ENCODE results near the gene RNF214. TPM values are rescaled to one million over a fixed set of nuclear protein-coding genes. Genes with fewer than 3 reads are reported as not detected.

RNF214 gene
- total RNA-seq, 2 experiments from 2014 or later, result 12.9 to 15.8 TPM

- no peaks in the 10 kb centered on the region for H3K9me3 Mint-ChIP-seq
- H3K27ac Mint-ChIP-seq, result peak overlapping the region; percentile 78
- POLR2A ChIA-PET, result interaction anchor here (0.6 to 1.7 kb wide), 8 partner anchors 13 to 918 kb away, joined by 3 to 10 read pairs (median 4); partner anchors contain the start of genes PAFAH1B2, SIDT2 and SIK3
- TF ChIP-seq, protein P1, sequence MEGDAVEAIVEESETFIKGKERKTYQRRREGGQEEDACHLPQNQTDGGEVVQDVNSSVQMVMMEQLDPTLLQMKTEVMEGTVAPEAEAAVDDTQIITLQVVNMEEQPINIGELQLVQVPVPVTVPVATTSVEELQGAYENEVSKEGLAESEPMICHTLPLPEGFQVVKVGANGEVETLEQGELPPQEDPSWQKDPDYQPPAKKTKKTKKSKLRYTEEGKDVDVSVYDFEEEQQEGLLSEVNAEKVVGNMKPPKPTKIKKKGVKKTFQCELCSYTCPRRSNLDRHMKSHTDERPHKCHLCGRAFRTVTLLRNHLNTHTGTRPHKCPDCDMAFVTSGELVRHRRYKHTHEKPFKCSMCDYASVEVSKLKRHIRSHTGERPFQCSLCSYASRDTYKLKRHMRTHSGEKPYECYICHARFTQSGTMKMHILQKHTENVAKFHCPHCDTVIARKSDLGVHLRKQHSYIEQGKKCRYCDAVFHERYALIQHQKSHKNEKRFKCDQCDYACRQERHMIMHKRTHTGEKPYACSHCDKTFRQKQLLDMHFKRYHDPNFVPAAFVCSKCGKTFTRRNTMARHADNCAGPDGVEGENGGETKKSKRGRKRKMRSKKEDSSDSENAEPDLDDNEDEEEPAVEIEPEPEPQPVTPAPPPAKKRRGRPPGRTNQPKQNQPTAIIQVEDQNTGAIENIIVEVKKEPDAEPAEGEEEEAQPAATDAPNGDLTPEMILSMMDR (IDR thresholded peaks at IDR 0.05), result peak; percentile 82
- Histone ChIP-seq H3K27ac (ENCODE audit: low read depth in 1 of 2, low read length in 2 of 2) (no peak overlapping the region), H3K4me3 (ENCODE audit: low read length) (no peak overlapping the region), H3K4me1 (ENCODE audit: insufficient read depth, low read length) (peaks cover 50% of the 10 kb centered on the region), H3K9me3 (ENCODE audit: control insufficient read depth in 1 of 2, insufficient read depth in 1 of 2, low read length in 2 of 2) (no peaks in the 10 kb centered on the region), H3K27me3 (ENCODE audit: control insufficient read depth in 1 of 2, insufficient read depth in 2 of 2, low read length in 2 of 2) (no peaks in the 10 kb centered on the region), H3K36me3 (ENCODE audit: insufficient read depth, low read length) (peaks cover 82% of the 10 kb centered on the region)
- ATAC-seq (ENCODE audit: poor library complexity) (peak; percentile 69), DNase-seq (peak in 10 of 14 experiments; percentile 17 to 86 (median 40))
- H3K36me3 Mint-ChIP-seq (ENCODE audit: low read depth), result peaks cover 95% of the 10 kb centered on the region
- peaks cover 48% of the 10 kb centered on the region for H3K4me1 Mint-ChIP-seq (ENCODE audit: low read depth)
- CTCF ChIA-PET, result interaction anchor here (0.7 to 2.8 kb wide), 14 partner anchors 12 to 494 kb away, joined by 3 to 11 read pairs (median 4); partner anchors contain the start of gene APOA5
- H3K4me3 Mint-ChIP-seq, result peak overlapping the region; percentile 62
- no peaks in the 10 kb centered on the region for H3K27me3 Mint-ChIP-seq
- intact Hi-C loops (cut with DNase I, micrococcal nuclease), result loop anchor here (1.0 to 5.0 kb wide), 8 partner anchors 45 to 494 kb away; partner anchors contain the start of gene APOA5 (in 1 of the 2)
Observed at GRCh38 chr11:117226388-117227385, 5.8 kb upstream of the RNF214 start.

DNA sequence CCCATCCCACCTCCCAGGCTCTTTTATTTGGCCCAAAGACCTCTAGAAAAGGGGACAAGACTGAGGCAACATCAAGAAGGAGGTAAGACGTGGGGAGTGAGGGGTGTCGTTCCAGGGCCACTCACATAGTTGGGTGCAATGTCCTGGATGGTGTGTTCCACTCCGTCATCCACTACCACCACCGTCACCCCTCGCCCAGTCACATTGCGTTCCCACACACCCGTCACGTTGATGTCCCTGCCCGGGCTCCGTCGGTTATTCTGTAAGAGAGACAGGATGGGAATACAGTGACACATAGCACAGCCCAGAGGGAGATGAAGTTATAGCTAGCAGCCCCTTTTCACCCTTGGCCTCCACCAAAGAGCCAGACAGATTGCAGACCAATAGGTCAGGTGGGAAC, 4.4 kb upstream of the RNF214 start:
- TF ChIP-seq, protein P1 (IDR thresholded peaks at IDR 0.05), result no peak
- Mint-ChIP-seq H3K9me3 (no peaks in the 10 kb centered on the region), H3K27ac (peak overlapping the region; percentile 76), H3K27me3 (no peaks in the 10 kb centered on the region), H3K36me3 (ENCODE audit: low read depth) (peaks cover 91% of the 10 kb centered on the region), H3K4me3 (peak overlapping the region; percentile 63), H3K4me1 (ENCODE audit: low read depth) (peaks cover 54% of the 10 kb centered on the region)
- no peak for DNase-seq
- ATAC-seq (ENCODE audit: poor library complexity), result no peak
- peaks cover 53% of the 10 kb centered on the region for H3K4me1 ChIP-seq (ENCODE audit: insufficient read depth, low read length)
- H3K4me3 ChIP-seq (ENCODE audit: low read length), result no peak overlapping the region
- H3K27me3 ChIP-seq (ENCODE audit: control insufficient read depth in 1 of 2, insufficient read depth in 2 of 2, low read length in 2 of 2), result no peaks in the 10 kb centered on the region
- ChIA-PET CTCF (interaction anchor here (2.8 kb wide), 1 partner anchor 495 kb away, joined by 11 read pairs; no protein-coding TSS in a partner anchor), POLR2A (interaction anchor here (0.8 kb wide), 1 partner anchor 917 kb away, joined by 3 read pairs; no protein-coding TSS in a partner anchor)
- intact Hi-C loops (cut with DNase I, micrococcal nuclease), result loop anchor here in 1 of 2 experiments (2.0 to 5.0 kb wide), 4 partner anchors 83 to 496 kb away; partner anchors contain the start of gene PAFAH1B2
- peaks cover 70% of the 10 kb centered on the region for H3K36me3 ChIP-seq (ENCODE audit: insufficient read depth, low read length)
- H3K27ac ChIP-seq (ENCODE audit: low read depth in 1 of 2, low read length in 2 of 2), result peak overlapping the region in 1 of 2 donors; percentile 10
- no peaks in the 10 kb centered on the region for H3K9me3 ChIP-seq (ENCODE audit: control insufficient read depth in 1 of 2, insufficient read depth in 1 of 2, low read length in 2 of 2)

DNA sequence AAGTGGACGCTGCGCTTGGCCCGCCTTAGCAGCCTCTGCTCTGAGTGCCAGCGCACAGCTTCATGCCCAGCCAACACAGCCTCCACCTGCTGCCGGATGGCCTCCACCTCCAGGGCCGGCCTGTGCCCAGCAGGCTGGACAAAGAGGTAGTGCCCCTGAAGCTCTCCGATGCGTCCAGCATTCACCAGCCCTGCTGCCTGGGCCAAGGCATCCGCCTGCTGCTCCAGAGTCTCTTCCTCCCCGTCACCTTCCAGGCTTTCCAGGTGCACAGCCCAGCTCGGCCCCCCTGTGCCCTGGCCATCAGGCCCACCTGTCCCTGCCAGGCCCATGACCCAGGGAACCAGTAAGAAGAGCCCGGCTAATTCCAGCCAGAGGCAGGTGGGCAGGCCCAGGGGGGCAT, 3.1 kb upstream of the RNF214 start:
- ATAC-seq (ENCODE audit: poor library complexity), result no peak
- H3K36me3 Mint-ChIP-seq (ENCODE audit: low read depth), result peaks cover 91% of the 10 kb centered on the region
- no peaks in the 10 kb centered on the region for H3K9me3 Mint-ChIP-seq
- ChIA-PET POLR2A (interaction anchor here (0.6 to 4.2 kb wide), 5 partner anchors 8 to 441 kb away, joined by 3 to 46 read pairs (median 7); partner anchors contain the start of genes PAFAH1B2, SIDT2 and ZPR1), CTCF (no interaction called here)
- Histone ChIP-seq H3K4me1 (ENCODE audit: insufficient read depth, low read length) (peaks cover 58% of the 10 kb centered on the region), H3K27me3 (ENCODE audit: control insufficient read depth in 1 of 2, insufficient read depth in 2 of 2, low read length in 2 of 2) (no peaks in the 10 kb centered on the region), H3K27ac (ENCODE audit: low read depth in 1 of 2, low read length in 2 of 2) (peak overlapping the region; percentile 91 to 97), H3K4me3 (ENCODE audit: low read length) (peak overlapping the region; percentile 100), H3K36me3 (ENCODE audit: insufficient read depth, low read length) (peaks cover 57% of the 10 kb centered on the region), H3K9me3 (ENCODE audit: control insufficient read depth in 1 of 2, insufficient read depth in 1 of 2, low read length in 2 of 2) (no peaks in the 10 kb centered on the region)
- peak overlapping the region; percentile 90 for H3K27ac Mint-ChIP-seq
- peaks cover 68% of the 10 kb centered on the region for H3K4me1 Mint-ChIP-seq (ENCODE audit: low read depth)
- intact Hi-C loops (cut with DNase I, micrococcal nuclease), result loop anchor here in 1 of 2 experiments (2.0 to 5.0 kb wide), 4 partner anchors 85 to 497 kb away; partner anchors contain the start of gene PAFAH1B2
- H3K27me3 Mint-ChIP-seq, result no peaks in the 10 kb centered on the region
- no peak for DNase-seq
- peak overlapping the region; percentile 95 for H3K4me3 Mint-ChIP-seq
- TF ChIP-seq, protein P1 (IDR thresholded peaks at IDR 0.05), result no peak

All from CD4-positive, alpha-beta T cell (primary cell).